KMS-11 (cell line): ENCODE measurements around the gene EVI5.

Experiments used
- H2AFZ ChIP-seq: fragments of 200-600 bp; sonication (generic); 2 replicates; pipeline ENCODE4 v1.6.1; 2016; ENCODE audit warnings: antibody characterized with exemption, mixed run types, low read depth
- H3K27ac ChIP-seq: fragments of 200-600 bp; sonication (generic); 2 replicates; pipeline ENCODE4 v1.6.1; 2016; ENCODE audit warnings: mild to moderate bottlenecking, mixed run types
- H3K27me3 ChIP-seq: fragments of 200-600 bp; sonication (generic); 2 replicates; pipeline ENCODE4 v1.6.1; 2017; ENCODE audit warnings: mild to moderate bottlenecking, low read depth, mixed run types, moderate library complexity; ENCODE audit not compliant: insufficient read depth
- H3K36me3 ChIP-seq: fragments of 200-600 bp; sonication (generic); 2 replicates; pipeline ENCODE4 v1.6.1; 2017; ENCODE audit warnings: mild to moderate bottlenecking, mixed run types; ENCODE audit not compliant: insufficient read depth
- H3K4me1 ChIP-seq: fragments of 200-600 bp; sonication (generic); 2 replicates; pipeline ENCODE4 v1.6.1; 2016; ENCODE audit warnings: mild to moderate bottlenecking, low read depth, mixed run types; ENCODE audit not compliant: poor library complexity, severe bottlenecking
- H3K4me2 ChIP-seq: fragments of 200-600 bp; sonication (generic); 2 replicates; pipeline ENCODE4 v1.7.0; 2016; ENCODE audit warnings: mild to moderate bottlenecking, mixed run types
- H3K4me3 ChIP-seq: fragments of 200-600 bp; sonication (generic); IDR thresholded peaks from 2 replicates; pipeline ENCODE4 v1.6.1; 2017; ENCODE audit warnings: low read depth, low read length, mixed read lengths; ENCODE audit not compliant: insufficient read depth
- H3K79me2 ChIP-seq: fragments of 200-600 bp; sonication (generic); 2 replicates; pipeline ENCODE4 v1.6.1; 2016; ENCODE audit warnings: low read depth, mixed run types; ENCODE audit not compliant: insufficient read depth
- H3K9ac ChIP-seq: fragments of 200-600 bp; sonication (generic); 2 replicates; pipeline ENCODE4 v1.6.1; 2016; ENCODE audit warnings: mild to moderate bottlenecking, mixed run types
- H4K20me1 ChIP-seq: fragments of 200-600 bp; sonication (generic); 2 replicates; pipeline ENCODE4 v1.6.1; 2016; ENCODE audit warnings: mild to moderate bottlenecking, mixed run types; ENCODE audit not compliant: insufficient read depth
- CTCF ChIP-seq: fragments of 200-600 bp; sonication (generic); conservative IDR thresholded peaks from 2 replicates; pipeline ENCODE4 v1.6.1; 2017; ENCODE audit warnings: low read depth, mild to moderate bottlenecking, antibody characterized with exemption, low read length, moderate library complexity, mixed read lengths

Gene EVI5

GRCh38 chr1:92705446-92705845 is 79.5 kb downstream of the EVI5 start:
- Histone ChIP-seq H3K27ac (no peak overlapping the region), H3K27me3 (no peaks in the 10 kb centered on the region), H3K36me3 (no peaks in the 10 kb centered on the region), H3K4me2 (no peak overlapping the region), H3K4me1 (peaks cover 6% of the 10 kb centered on the region), H3K4me3 (no peak overlapping the region), H3K9ac (no peak overlapping the region), H3K79me2 (no peaks in the 10 kb centered on the region), H4K20me1 (no peaks in the 10 kb centered on the region), H2AFZ (no peak overlapping the region)
- no peak for TF ChIP-seq CTCF

- H4K20me1 ChIP-seq = no peaks in the 10 kb centered on the region
- H3K4me3 ChIP-seq = no peak overlapping the region
- no peaks in the 10 kb centered on the region for H3K36me3 ChIP-seq
- H3K9ac ChIP-seq = no peak overlapping the region
- no peak for TF ChIP-seq CTCF
- no peak overlapping the region for H3K27ac ChIP-seq
- no peaks in the 10 kb centered on the region for H3K27me3 ChIP-seq
- no peak overlapping the region for H3K4me2 ChIP-seq
- peaks cover 6% of the 10 kb centered on the region for H3K4me1 ChIP-seq
- H2AFZ ChIP-seq = no peak overlapping the region
- no peaks in the 10 kb centered on the region for H3K79me2 ChIP-seq
Observed at GRCh38 chr1:92701147-92701546, 83.8 kb downstream of the EVI5 start.

- Histone ChIP-seq H3K4me3 (no peak overlapping the region), H4K20me1 (no peaks in the 10 kb centered on the region), H3K27me3 (no peaks in the 10 kb centered on the region), H3K27ac (no peak overlapping the region), H3K4me1 (peaks cover 6% of the 10 kb centered on the region), H3K36me3 (no peaks in the 10 kb centered on the region), H3K9ac (no peak overlapping the region), H3K4me2 (no peak overlapping the region), H3K79me2 (no peaks in the 10 kb centered on the region), H2AFZ (no peak overlapping the region)
- no peak for TF ChIP-seq CTCF
Observed at GRCh38 chr1:92698932-92699331, 86.0 kb downstream of the EVI5 start.

GRCh38 chr1:92695104-92695503 is 89.8 kb downstream of the EVI5 start:
- H3K4me2 ChIP-seq = no peak overlapping the region
- H4K20me1 ChIP-seq = no peaks in the 10 kb centered on the region
- no peak overlapping the region for H3K9ac ChIP-seq
- no peaks in the 10 kb centered on the region for H3K36me3 ChIP-seq
- no peaks in the 10 kb centered on the region for H3K27me3 ChIP-seq
- H2AFZ ChIP-seq = no peak overlapping the region
- TF ChIP-seq CTCF = no peak
- no peak overlapping the region for H3K27ac ChIP-seq
- H3K4me3 ChIP-seq = no peak overlapping the region
- no peaks in the 10 kb centered on the region for H3K4me1 ChIP-seq
- H3K79me2 ChIP-seq = no peaks in the 10 kb centered on the region

GRCh38 chr1:92691925-92692324 is 93.0 kb downstream of the EVI5 start:
- Histone ChIP-seq H3K36me3 (no peaks in the 10 kb centered on the region), H2AFZ (no peak overlapping the region), H3K4me1 (no peaks in the 10 kb centered on the region), H3K27me3 (no peaks in the 10 kb centered on the region), H3K9ac (no peak overlapping the region), H3K79me2 (no peaks in the 10 kb centered on the region), H3K4me2 (no peak overlapping the region), H3K27ac (no peak overlapping the region), H3K4me3 (no peak overlapping the region), H4K20me1 (no peaks in the 10 kb centered on the region)
- TF ChIP-seq CTCF = no peak
